ENCODE measurements around the gene PPP2R1A. TPM values are rescaled to one million over a fixed set of nuclear protein-coding genes. Genes with fewer than 3 reads are reported as not detected.

Gene PPP2R1A
- total and polyA plus RNA-seq, 2 donors (not counting 3 experiments of a cell fraction or from before 2014, with no cell fraction given) = 221 to 253 TPM

Small RNAs within 50 kb of the gene (microRNA-seq; reads per million reads assigned to microRNA genes)
- not detected for gene MIR6801 (ENCODE audit: borderline number of aligned reads, borderline replicate concordance)

Small RNAs within 50 kb of the gene (small RNA-seq; reads per million reads assigned to genes)
- gene MIR6801 (ENCODE audit: insufficient read depth, insufficient read length, low read depth, low replicate concordance) (not detected), gene RF00019 (ENCODE audit: insufficient read depth, insufficient read length, low read depth, low replicate concordance) (not detected), gene RPL37P23 (ENCODE audit: insufficient read depth, insufficient read length, low read depth, low replicate concordance) (not detected)

Other genes starting within 250 kb of the PPP2R1A start
- gene ZNF350, start 203.2 kb upstream of the PPP2R1A start, total RNA-seq = 8.4 and 9.8 TPM in 2 replicates
- gene ZNF350, start 203.2 kb upstream of the PPP2R1A start, polyA plus RNA-seq = 2.1 and 2.6 TPM in 2 replicates
- 4.5 and 5.1 TPM in 2 replicates for gene ZNF615, start 181.8 kb upstream of the PPP2R1A start, total RNA-seq
- 1.4 TPM in 2 replicates for gene ZNF615, start 181.8 kb upstream of the PPP2R1A start, polyA plus RNA-seq
- 5.6 and 7.8 TPM in 2 replicates for gene ZNF614, start 161.7 kb upstream of the PPP2R1A start, total RNA-seq
- 2.1 and 2.5 TPM in 2 replicates for gene ZNF614, start 161.7 kb upstream of the PPP2R1A start, polyA plus RNA-seq
- 8.9 and 10.9 TPM in 2 replicates for gene ZNF432, start 141.2 kb upstream of the PPP2R1A start, total RNA-seq
- 3.5 TPM in 2 replicates for gene ZNF432, start 141.2 kb upstream of the PPP2R1A start, polyA plus RNA-seq
- 17.7 and 18.6 TPM in 2 replicates for gene ZNF841, start 94.3 kb upstream of the PPP2R1A start, total RNA-seq
- gene ZNF841, start 94.3 kb upstream of the PPP2R1A start, polyA plus RNA-seq = 5.2 and 5.5 TPM in 2 replicates
- gene ZNF616, start 50.1 kb upstream of the PPP2R1A start, total RNA-seq = 8.7 and 9.1 TPM in 2 replicates
- 1.1 and 1.7 TPM in 2 replicates for gene ZNF616, start 50.1 kb upstream of the PPP2R1A start, polyA plus RNA-seq
- gene ZNF836, start 18.4 kb upstream of the PPP2R1A start, total RNA-seq = 7.2 and 9.3 TPM in 2 replicates
- 2.1 and 2.6 TPM in 2 replicates for gene ZNF836, start 18.4 kb upstream of the PPP2R1A start, polyA plus RNA-seq
- 8.9 and 9.1 TPM in 2 replicates for gene ZNF766, start 79.5 kb downstream of the PPP2R1A start, total RNA-seq
- gene ZNF766, start 79.5 kb downstream of the PPP2R1A start, polyA plus RNA-seq = 1.8 and 2.9 TPM in 2 replicates
- 9.2 and 10.0 TPM in 2 replicates for gene ZNF480, start 107.1 kb downstream of the PPP2R1A start, total RNA-seq
- 2.0 and 3.6 TPM in 2 replicates for gene ZNF480, start 107.1 kb downstream of the PPP2R1A start, polyA plus RNA-seq
- 0.97 and 1.1 TPM in 2 replicates for gene ZNF610, start 146.2 kb downstream of the PPP2R1A start, total RNA-seq
- 1.3 and 1.7 TPM in 2 replicates for gene ZNF610, start 146.2 kb downstream of the PPP2R1A start, polyA plus RNA-seq
- gene ZNF880, start 179.9 kb downstream of the PPP2R1A start, total RNA-seq = 7.9 and 11.0 TPM in 2 replicates
- gene ZNF880, start 179.9 kb downstream of the PPP2R1A start, polyA plus RNA-seq = 8.3 and 10.7 TPM in 2 replicates
- 11.3 and 16.1 TPM in 2 replicates for gene ZNF528, start 207.8 kb downstream of the PPP2R1A start, total RNA-seq
- 5.3 and 6.2 TPM in 2 replicates for gene ZNF528, start 207.8 kb downstream of the PPP2R1A start, polyA plus RNA-seq
- gene ZNF534, start 239.1 kb downstream of the PPP2R1A start, total RNA-seq = not detected in 2 replicates
- not detected in 2 replicates for gene ZNF534, start 239.1 kb downstream of the PPP2R1A start, polyA plus RNA-seq